HTERT RPE-1 (cell line): ENCODE measurements around the gene TMEM229B.

ENCODE experiments used
- in situ Hi-C: fragments of 300-500 bp; cut with MboI; formaldehyde crosslinking; loops from 4 replicates; pipeline ENCODE4 v1.14.3; 2020; ENCODE audit warnings: low sequenced_read_pairs

Gene TMEM229B

GRCh38 chr14:67487937-67488893 is at the start of gene TMEM229B:
Gene TMEM229B (minus strand): TSS chr14:67488721. CDS start chr14:67473923, 14,798 bp downstream.
- in situ Hi-C loops: no loop called here

GRCh38 chr14:67537736-67538135 is 49.2 kb upstream of the TMEM229B start:
- in situ Hi-C loops: no loop called here

- in situ Hi-C loops: no loop called here
Observed at GRCh38 chr14:67536087-67536486, 47.6 kb upstream of the TMEM229B start.

GRCh38 chr14:67533754-67534085 is 45.2 kb upstream of the TMEM229B start:
- in situ Hi-C loops: no loop called here

GRCh38 chr14:67532998-67533753 is 44.7 kb upstream of the TMEM229B start, which contains the start of gene PLEKHH1:
Gene PLEKHH1 (plus strand): TSS chr14:67533290. CDS start chr14:67541868, 8,578 bp downstream.
- in situ Hi-C loops: no loop called here

GRCh38 chr14:67532606-67532997 is 44.1 kb upstream of the TMEM229B start:
- in situ Hi-C loops: no loop called here

- in situ Hi-C loops: no loop called here
Observed at GRCh38 chr14:67529947-67530935, 41.7 kb upstream of the TMEM229B start.

GRCh38 chr14:67528276-67528675 is 39.8 kb upstream of the TMEM229B start:
- in situ Hi-C loops: no loop called here

GRCh38 chr14:67527756-67528155 is 39.2 kb upstream of the TMEM229B start:
- in situ Hi-C loops: no loop called here

- in situ Hi-C loops: no loop called here
Observed at GRCh38 chr14:67526676-67527459, 38.3 kb upstream of the TMEM229B start.

GRCh38 chr14:67526181-67526580 is 37.7 kb upstream of the TMEM229B start:
- in situ Hi-C loops: no loop called here

- in situ Hi-C loops: no loop called here
Observed at GRCh38 chr14:67525389-67525788, 36.9 kb upstream of the TMEM229B start.

GRCh38 chr14:67524634-67524963 is 36.1 kb upstream of the TMEM229B start:
- in situ Hi-C loops: no loop called here

GRCh38 chr14:67523764-67524633 is 35.5 kb upstream of the TMEM229B start:
- in situ Hi-C loops: no loop called here

GRCh38 chr14:67522270-67522669 is 33.7 kb upstream of the TMEM229B start:
- in situ Hi-C loops: no loop called here

- in situ Hi-C loops: no loop called here
Observed at GRCh38 chr14:67520482-67520881, 32.0 kb upstream of the TMEM229B start.

GRCh38 chr14:67519406-67519805 is 30.9 kb upstream of the TMEM229B start:
- in situ Hi-C loops: no loop called here

- in situ Hi-C loops: no loop called here
Observed at GRCh38 chr14:67517083-67517482, 28.6 kb upstream of the TMEM229B start.

GRCh38 chr14:67516676-67517075 is 28.2 kb upstream of the TMEM229B start:
- in situ Hi-C loops: no loop called here
